NB4 (cell line): ENCODE measurements around the gene POSTN.

Experiments
- MAX ChIP-seq: IDR thresholded peaks from 2 replicates; pipeline ENCODE4 v1.6.1; 2011; ENCODE audit warnings: low read depth, low read length
- MYC ChIP-seq: IDR thresholded peaks from 2 replicates; pipeline ENCODE4 v1.6.1; 2011; ENCODE audit warnings: low read depth, low read length
- POLR2A ChIP-seq: IDR thresholded peaks from 2 replicates; pipeline ENCODE4 v1.6.1; 2011; ENCODE audit warnings: mild to moderate bottlenecking; ENCODE audit not compliant: insufficient read length; ENCODE audit errors: extremely low read depth
- TF ChIP-seq, protein P1 (sequence below): IDR thresholded peaks from one replicate; pipeline ENCODE4 v1.5.1; 2012; ENCODE audit warnings: low read depth, low read length

GRCh38 chr13:37616131-37616530 lies 17.6 kb upstream of the POSTN start:
- TF ChIP-seq, protein P1, sequence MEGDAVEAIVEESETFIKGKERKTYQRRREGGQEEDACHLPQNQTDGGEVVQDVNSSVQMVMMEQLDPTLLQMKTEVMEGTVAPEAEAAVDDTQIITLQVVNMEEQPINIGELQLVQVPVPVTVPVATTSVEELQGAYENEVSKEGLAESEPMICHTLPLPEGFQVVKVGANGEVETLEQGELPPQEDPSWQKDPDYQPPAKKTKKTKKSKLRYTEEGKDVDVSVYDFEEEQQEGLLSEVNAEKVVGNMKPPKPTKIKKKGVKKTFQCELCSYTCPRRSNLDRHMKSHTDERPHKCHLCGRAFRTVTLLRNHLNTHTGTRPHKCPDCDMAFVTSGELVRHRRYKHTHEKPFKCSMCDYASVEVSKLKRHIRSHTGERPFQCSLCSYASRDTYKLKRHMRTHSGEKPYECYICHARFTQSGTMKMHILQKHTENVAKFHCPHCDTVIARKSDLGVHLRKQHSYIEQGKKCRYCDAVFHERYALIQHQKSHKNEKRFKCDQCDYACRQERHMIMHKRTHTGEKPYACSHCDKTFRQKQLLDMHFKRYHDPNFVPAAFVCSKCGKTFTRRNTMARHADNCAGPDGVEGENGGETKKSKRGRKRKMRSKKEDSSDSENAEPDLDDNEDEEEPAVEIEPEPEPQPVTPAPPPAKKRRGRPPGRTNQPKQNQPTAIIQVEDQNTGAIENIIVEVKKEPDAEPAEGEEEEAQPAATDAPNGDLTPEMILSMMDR: no peak
- no peak for TF ChIP-seq MAX
- no peak for TF ChIP-seq POLR2A
- no peak for TF ChIP-seq MYC
